Activated CD4-positive, alpha-beta T cell treated with anti-CD3 and anti-CD28 coated beads, Interleukin-2, amount 50 U/mL, for 24 hours (primary cell): ENCODE data around the gene AGAP2.

ENCODE experiments used
- DNase-seq, 2 donors: peaks; one replicate each; pipeline ENCODE4 v3.0.0-alpha.2; 2020; ENCODE audit warnings: low read depth in 1 of 2, low spot score in 1 of 2

AGAP2 gene

DNA sequence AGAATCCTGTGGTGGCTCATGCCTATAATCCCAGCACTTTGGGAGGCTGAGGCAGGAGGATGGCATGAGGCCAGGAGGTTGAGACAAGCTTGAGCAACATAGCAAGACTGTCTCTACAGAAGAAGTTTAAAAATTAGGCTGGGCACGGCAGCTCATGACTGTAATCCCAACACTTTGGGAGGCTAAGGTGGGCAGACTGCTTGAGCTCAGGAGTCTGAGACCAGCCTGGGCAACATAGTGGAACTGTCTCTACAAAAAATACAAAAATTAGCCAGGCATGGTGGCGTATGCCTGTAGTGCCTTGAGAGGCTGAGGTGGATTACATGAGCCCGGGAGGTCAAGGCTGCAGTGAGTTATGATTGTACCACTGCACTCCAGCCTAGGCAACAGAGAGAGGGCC, 29.3 kb upstream of the AGAP2 start:
- DNase-seq: no peak

DNA sequence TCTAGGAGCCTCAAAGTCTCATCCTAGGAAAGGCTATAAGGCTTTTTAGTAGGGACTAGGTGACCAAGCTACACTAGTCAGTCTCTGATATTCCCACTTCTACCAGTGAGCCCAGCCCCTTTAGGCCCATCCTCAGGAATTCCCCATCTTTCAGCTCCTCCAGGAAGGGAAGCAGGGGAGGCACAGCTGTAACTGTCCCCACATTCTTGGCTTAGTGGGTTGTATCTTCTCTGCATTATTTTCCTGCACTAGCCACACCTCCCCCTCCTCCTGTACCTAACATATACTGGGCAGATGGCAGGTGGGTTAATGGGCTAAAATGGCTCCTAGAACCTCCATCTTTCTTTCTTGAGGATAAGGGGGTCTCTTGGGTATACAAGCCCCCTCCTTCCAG, 28.8 kb upstream of the AGAP2 start:
- DNase-seq: no peak

DNA sequence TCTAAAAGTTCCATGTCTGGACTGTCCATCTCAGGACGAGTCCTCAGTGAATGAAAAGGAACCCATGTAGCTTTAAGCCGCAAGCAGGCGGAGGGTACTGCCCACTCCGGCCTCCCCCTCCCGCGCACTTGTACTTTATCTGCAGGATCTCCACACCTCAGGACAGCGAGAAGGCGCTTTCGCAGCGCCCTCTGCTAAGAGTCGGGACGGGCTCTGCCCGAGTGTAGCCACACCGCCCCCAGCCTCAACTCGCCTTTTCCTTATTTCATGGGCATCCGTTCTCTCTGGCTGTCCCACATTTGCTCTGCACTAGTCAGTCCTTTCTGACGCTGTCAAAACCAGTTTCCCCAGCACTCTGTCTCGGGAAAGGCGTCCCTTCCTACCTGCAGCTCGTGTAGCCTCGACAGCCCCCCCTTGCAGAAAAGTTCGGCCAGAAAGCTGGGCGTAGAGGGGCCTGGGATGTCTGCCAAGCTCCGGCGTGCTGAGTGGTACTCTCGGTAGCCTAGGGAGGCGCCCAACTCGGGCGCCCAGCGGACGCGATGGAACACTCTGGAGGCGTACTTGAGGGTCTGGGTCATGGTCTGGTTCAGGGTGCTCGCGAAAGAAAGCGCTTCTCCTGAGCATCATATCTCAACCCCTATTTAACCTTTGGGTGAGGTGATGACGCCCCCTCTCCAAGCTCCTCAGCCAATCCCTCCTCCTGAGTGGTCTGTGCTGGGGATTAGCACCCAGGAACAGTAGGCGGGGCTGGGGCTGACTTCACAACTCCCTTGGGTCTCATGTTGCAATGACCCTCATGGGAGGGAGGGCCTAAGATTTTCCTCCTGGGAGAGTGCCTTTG, 28.1 kb upstream of the AGAP2 start, which contains the start of gene CYP27B1:
TSS of gene CYP27B1 (minus strand) at position 615 of the 841 bp plus-strand sequence. CDS start at position 578, 37 bp downstream.
- no peak for DNase-seq

DNA sequence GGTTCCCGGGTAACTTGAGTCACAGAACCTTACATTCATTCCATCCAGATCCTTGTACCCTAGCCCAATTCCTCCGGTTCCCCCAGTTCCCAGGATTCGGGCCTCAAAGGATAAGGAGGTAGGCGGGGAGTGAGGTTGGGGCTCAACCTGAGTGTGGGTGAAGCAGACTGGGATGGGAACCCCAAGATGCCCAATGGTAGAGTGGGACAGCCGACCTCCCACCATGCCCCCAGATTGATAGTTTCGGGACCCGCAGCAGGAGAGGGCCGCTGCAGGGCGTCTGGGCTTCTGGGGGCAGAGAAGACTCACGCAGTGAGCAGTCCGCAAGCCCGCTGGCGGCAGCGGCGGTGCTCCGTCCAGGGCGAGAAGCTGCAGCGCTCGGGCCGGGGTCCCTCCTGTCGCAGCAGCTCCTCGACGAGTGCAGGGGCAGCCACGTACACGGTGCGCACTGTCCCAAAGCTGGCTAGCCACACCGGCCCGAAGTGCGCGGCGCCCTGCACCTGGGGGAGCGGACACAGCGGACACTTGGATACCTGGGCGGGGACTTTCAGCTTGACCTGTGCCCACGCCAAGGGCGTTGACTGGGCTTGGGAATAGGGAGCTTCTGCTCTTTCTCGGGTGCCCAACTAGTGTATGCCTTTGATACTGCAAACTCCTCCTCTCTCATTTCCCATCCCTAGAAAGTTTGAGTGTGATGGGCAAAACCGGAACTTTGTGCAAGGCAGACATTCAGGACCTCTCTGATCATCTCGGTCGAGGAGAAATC, 27.3 kb upstream of the AGAP2 start:
- no peak for DNase-seq

DNA sequence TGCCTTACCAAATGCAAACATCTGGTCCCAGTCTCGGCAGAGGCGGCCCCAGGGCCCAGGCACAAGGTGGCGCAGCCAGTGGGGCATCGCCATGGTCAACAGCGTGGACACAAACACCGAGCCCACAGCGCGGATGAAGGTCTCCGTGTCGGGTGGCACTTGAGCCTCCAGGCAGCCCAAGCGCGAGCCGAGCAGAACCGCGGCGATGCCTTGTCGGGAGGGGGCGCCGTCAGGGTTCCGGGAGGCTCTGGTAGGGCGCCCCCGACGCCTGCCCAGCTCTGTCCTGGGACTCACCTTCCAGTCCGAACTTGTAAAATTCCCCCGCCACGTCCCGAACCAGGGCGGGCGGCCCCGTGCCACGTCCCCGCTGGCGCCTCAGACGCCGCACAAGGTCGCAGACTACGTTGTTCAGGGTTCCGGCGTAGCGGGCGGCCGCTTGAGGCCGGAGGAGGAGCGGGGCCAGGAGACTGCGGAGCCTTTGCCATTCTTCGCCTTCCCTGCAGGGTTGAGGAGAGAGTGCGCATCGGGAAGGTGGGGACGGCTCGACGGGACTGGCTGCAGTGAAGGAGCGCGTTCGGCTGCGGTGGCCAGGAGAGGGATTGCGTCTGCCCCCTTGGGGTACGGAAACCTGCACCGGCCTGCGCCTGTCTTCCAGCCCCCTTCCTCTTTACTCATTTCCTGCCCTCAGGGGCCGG, 26.6 kb upstream of the AGAP2 start:
- DNase-seq: peak in 1 of 2 donors; percentile 41

DNA sequence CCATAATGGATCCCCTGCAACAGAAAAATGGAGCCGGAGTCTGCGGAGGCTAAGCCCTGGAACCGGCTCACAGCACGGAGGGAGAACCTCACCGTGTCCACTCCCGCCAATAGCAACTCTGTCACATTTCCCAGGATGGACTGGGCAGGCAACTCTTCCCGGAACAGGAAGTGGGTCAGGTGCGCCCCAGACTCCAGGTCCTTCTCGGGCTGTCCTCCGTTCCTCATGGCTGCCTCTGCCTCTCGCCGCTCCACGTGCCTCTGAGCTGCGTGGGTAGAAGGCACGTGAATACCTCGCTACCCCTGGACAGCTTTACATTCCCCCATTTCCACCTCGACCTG, 26.1 kb upstream of the AGAP2 start:
- no peak for DNase-seq

DNA sequence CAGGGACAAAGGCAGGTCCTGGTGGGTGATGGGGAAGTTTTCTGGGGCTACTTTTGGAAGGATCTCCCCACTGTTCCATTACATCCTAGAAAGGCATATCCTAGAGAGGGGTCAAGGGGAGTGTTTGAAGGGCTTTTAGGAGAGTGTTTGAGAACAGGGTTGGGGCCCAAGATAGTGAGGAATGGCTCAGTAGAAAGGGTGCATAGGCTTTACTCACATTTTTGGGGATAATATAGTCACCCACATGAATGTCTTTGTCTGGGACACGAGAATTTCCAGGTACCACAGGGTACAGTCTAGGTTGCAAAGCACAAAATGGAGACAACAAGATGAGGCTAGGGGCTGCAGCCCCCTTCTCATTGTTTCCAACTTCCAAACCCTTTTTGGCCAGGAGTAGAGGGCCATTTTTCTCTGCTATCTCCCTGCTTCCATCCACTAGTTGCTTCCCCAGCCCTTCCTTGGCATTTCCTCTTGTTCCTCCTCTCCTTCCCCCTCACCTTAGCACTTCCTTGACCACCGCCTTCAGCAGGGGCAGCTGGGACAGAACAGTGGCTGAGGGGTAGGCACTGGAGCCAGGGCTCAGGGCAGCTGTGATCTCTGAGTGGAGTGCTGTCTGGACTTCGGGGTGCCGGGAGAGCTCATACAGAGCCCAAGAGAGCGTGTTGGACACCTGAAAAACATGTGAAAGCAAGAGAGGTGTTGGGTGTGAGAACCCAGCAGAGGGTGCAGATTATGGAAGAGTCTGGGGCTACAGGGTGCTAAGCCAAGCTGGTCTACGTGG, 25.5 kb upstream of the AGAP2 start:
- DNase-seq: no peak

DNA sequence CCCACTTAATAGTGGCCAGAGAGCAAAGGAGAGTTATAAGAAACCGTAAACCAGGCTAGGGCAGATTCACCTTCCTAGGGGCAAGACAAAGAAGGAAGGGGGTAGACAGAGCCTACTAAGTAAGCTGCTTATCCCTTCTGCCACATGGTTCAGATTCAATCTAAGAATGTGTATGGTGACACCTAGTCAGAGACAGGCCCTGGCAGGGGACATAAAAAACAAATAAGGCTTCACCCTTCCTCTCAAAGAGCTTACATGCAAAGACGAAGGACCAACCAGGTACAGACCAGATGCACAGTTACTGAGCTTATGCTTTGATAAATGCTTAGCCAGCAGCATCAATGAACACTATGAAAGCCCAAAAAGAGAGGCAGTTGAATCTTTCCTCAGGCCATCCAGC, 23.9 kb upstream of the AGAP2 start:
- no peak for DNase-seq

DNA sequence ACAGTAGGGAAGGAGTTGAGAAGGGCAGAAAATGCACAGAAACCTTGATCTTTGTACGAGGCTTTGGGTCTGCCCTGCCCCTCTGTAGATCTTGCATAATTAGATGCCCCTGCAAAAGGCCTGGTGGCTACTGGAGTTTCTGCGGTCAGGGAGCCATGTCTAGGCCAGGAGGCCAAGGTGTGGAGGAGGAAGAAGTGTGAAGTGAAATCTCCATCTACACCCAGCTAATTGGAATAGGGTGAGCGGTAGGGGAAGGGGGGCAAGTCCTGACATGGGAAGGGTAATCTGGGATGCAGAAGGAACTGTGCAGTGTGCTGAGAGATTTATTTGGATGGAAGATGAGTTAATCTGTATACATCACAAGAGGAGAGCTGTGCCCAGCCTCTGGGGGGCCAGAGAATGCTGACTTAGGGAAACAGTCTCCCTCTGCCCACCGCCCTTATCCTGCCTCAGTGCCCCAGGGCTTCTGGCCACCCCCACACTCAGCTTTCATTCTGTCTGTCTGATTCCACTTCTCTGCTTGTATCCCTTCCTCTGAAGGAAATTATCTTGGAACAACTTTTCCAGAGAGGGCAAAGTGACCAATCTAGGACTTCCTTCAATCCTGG, 23.0 kb upstream of the AGAP2 start:
- DNase-seq: no peak

DNA sequence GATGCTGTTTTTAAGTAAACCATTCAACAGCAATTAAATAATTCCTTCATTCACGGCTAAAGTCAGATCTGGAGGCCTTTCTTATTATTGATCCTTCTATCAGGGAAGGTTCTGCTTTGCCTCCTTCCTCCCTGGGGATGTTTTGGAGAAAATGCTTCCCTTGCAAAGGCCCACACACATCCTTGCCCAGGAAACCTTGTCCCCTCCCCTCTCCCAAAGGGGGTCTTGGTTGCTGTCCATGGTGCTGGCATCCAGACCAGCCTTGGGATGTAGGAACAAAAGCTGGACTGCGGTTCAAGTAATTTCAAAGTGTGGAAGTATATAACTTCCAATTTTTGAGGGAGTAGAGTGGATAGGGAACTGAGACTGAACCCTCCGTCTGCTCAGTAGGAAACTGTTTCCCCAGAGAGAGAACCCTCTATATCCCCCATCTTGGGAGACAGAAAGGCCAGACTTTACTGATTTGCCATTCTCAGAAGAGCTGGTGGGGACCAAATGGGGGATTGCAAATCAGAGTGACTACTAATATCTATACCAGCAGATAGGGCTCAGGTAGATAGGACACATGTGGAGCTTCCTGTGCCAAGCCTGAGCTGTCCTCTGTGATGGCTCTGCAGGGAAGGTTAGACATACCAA, 21.9 kb upstream of the AGAP2 start:
- no peak for DNase-seq

DNA sequence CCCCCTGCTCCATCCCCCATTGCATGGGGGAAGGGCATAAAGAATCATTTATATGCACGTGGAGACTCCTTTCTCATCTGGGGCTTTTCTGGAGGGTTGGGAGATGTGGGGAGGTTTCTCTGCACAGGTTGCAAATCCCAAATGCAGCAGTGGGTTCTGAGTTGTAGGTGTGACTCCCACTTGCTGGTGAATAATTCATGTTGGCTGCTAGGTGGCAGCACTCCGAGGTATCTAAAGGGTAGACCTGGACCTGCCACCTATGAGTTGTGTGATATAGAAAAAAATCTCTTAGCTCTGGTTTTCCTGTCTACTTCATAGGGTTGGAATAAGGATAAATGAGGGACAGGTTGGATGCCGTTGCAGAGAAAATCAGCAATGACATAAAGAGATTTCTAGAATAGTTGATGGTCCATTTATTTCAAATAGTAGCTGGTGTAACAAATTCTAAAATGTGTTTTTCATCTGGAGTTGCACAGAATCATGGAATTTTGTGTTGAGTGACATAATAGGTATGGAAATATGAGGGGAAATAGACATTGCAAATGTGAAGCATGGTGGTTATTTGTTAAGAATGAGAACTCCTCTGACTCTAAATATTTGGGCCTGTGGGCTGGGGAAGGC, 20.9 kb upstream of the AGAP2 start:
- no peak for DNase-seq

DNA sequence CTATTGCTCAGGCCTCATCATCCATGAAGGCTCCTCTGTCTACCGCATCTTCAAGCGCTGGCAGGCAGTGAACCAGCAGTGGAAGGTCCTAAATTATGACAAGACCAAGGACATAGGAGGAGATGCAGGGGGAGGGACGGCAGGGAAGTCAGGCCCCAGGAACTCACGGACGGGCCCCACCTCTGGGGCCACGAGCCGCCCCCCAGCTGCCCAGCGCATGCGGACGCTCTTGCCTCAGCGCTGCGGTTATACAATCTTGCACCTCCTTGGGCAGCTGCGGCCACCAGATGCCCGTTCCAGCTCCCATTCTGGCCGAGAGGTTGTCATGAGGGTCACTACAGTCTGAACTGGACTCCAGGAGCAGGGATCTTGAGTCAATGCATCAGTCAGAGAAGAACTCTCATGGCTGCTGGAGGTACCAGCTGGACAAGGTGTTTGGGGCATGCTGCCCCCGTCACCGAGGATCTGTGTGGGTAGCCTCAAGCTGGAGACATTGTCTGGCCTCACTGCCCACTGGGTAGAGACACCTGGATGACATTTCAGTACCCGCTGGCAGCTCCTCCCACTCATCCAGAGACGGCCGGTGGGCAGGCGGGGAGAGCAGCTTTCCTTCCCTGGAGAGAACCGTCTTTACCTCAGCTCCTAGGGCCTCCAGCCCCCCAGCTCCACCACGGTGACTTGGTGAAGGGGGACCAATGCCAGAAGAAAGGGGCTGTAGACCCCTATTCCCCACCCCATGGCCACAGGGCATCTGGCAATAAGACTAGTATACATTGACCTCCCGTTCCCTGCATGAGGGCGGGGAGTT, 20.2 kb upstream of the AGAP2 start:
- DNase-seq: no peak

DNA sequence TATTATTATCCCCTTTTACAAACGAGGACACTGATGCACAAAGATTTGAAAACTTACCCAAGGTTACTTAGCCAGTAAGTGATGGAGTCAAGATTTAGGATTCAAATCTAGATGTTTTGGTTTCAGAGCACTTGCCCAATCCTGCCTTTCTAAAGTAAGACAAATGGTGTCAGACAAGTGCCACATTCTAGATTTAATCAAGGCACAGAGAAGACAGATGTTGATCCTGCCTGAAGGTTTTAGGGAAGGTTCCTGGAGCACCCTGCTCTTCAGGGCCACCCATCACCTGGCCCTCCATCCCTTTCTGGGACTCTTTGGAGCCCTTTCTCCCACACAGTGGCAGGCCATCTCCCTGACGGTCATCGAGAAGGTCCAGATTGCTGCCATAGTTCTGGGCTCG, 19.2 kb upstream of the AGAP2 start:
- no peak for DNase-seq

DNA sequence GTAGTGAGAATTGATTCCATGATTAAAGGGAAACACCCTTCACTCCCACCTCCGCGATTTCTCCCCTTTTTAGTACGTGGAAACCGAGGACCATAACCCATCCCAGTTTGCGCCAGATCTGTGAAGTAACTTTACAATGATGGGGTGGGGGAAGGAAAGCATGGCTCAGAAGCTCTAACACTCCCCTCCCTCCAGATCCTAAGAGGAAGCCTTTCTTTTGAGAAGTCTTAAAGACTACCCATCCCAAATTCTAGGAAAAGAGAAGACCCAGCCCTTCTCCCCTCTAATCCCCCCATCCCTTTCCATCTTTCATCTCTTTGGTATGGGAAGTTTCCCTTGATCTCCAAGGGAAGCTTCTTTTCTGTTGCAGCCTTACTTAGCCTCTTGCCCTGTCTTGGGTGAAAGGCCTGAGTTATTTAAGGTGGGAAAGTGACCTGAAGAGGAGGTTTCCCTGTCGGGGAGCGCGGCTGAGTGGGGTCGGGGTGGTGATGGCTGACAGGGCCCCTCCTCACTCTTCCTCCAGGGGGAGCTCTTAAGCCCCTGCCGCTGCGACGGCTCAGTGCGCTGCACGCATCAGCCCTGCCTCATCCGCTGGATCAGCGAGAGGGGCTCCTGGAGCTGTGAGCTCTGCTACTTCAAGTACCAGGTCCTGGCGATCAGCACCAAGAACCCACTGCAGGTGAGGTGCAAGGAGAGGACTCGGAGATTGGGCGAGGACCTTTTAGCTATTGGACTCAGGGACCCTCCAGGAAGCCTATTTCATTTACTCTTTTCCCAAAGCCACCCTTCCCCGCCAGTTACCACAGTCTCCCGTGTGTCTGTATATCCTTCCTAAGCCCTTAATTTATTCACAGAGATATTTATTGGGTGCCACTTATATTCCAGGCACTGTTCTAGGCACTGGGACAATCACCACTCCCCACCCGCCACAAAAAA, 18.1 kb upstream of the AGAP2 start:
- peak; percentile 56 to 59 for DNase-seq

DNA sequence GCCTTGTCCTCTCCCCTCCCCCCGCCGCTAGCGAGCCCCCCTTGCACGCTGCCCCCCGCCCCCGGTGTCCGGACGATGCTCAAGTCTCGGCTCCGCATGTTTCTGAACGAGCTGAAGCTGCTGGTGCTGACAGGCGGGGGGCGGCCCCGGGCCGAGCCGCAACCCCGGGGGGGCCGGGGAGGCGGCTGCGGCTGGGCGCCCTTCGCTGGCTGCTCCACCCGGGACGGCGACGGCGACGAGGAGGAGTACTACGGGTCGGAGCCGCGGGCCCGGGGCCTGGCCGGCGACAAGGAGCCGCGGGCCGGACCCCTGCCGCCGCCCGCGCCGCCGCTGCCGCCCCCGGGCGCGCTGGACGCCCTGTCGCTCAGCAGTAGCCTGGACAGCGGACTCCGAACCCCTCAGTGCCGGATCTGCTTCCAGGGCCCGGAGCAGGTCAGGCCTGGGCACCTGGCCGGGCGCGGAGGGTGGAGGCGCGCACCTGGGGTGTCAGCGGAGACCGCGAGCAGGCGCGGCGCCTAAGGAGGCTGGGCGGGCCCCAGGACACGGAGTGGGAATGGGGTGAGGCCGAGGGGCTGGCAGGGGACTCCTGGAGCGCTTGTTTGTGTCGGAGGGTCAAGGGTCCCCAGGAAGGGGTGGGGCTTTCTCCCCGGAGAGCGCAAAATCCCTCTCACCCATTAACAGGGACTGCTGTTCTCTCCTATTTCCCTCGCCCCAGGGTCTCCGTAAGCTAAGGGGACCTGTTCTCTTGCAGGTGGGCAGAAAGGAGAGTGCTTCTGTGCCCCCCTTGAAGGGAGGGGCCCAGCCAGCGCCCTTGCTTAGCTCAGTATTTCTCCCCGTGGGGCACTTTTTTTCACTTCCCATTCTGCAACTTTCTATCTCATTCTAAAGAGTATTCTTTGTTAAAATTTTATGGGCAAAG, 17.2 kb upstream of the AGAP2 start:
- DNase-seq: no peak

DNA sequence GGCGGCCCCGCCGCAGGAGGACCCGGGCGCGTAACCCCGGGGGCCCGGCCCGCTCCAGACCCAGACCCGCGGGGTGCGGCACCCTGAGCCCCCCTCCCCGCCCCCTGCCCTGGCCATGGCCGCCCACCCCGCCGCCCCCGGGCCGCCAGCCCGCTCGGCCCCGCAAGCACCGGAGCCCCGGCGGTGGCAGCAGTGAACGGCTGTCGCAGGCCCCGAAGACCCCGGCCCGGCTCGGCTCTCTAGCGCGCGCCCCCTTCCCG, 16.6 kb upstream of the AGAP2 start:
- no peak for DNase-seq
